ENCODE results near the gene C6orf136. TPM values are rescaled to one million over a fixed set of nuclear protein-coding genes. Genes with fewer than 3 reads are reported as not detected.
A peak's percentile ranks its signal among the peaks of the same experiment; 100 is the strongest.

C6orf136 gene
- total RNA-seq, 3 donors from 2014 or later (not counting 1 experiment from before 2014, with no cell fraction given) = 39.4 to 51.4 (median 50.9) TPM

DNA sequence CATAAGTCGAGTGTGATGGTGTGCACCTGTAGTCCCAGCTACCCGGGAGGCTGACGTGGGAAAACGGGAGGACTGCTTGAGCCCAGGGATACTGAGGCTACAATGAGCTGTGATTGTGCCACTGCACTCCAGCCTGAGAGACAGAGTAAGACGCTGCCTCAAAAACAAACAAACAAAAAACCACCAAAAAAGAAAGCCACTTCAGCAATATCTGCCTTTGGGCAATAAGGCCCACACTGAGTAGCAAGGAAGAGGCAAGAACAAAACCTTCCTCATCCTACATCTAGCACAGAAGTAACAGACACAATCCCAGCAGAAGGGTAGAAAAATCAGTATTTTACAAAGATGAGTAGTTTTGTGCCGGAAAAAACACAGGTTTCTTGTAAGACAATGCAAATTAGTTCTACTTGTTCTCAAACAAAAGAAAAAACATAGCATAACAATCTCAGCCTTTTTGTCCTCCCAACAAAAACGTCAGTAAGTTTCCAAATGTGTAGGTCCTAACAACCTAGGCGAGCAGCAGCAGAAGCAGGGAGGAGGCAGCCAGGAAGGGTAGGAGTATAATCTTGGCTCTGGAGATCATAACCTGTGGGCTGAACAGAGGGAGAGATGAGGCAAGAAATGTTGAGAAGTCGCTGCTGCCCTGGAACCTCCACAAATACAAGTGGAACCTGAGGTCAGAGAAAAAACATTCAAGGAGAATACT is 35.6 kb upstream of the C6orf136 start:
- intact Hi-C loops (cut with micrococcal nuclease) = loop anchor here (10.0 kb wide), 1 partner anchor 743 kb away; the partner anchor contains the start of gene HLA-B
- H3K36me3 Mint-ChIP-seq = peaks cover 29% of the 10 kb centered on the region
- H3K9me3 Mint-ChIP-seq = no peaks in the 10 kb centered on the region

DNA sequence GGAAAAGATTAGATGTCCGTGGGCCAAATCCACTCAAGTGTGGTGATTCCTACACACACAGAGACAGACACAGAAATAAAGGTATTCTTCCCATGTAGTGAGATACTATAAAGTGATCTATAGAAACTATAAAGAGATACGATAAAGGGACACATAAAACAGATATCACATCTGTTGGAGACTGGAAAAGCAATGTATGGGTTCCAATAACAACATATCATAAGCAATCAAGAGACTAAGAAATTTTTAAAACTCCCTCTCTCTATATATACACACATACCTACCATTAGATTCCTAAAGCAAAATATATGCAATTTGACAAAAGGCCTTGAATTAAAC is 35.1 kb upstream of the C6orf136 start:
- Histone ChIP-seq H3K27me3 (ENCODE audit: control insufficient read depth, insufficient read depth, low read length) (no peaks in the 10 kb centered on the region), H3K4me1 (ENCODE audit: control insufficient read depth, insufficient read depth, low read length) (peaks cover 12% of the 10 kb centered on the region), H3K27ac (ENCODE audit: low read length) (no peak overlapping the region), H3K9me3 (ENCODE audit: control insufficient read depth, insufficient read depth, low read length) (no peaks in the 10 kb centered on the region), H3K4me3 (ENCODE audit: low read length) (no peak overlapping the region), H3K36me3 (ENCODE audit: control insufficient read depth, insufficient read depth, low read length) (peaks cover 42% of the 10 kb centered on the region)
- Mint-ChIP-seq H3K27me3 (ENCODE audit: low read depth in 2 of 2) (no peaks in the 10 kb centered on the region), H3K9me3 (no peaks in the 10 kb centered on the region), H3K4me3 (peak overlapping the region; percentile 21), H3K27ac (peak overlapping the region; percentile 96 to 100), H3K36me3 (peaks cover 29% of the 10 kb centered on the region), H3K4me1 (peaks cover 57 to 75% of the 10 kb centered on the region in 2 donors)
- DNase-seq (no peak), ATAC-seq (no peak)
- TF ChIP-seq, protein P1, sequence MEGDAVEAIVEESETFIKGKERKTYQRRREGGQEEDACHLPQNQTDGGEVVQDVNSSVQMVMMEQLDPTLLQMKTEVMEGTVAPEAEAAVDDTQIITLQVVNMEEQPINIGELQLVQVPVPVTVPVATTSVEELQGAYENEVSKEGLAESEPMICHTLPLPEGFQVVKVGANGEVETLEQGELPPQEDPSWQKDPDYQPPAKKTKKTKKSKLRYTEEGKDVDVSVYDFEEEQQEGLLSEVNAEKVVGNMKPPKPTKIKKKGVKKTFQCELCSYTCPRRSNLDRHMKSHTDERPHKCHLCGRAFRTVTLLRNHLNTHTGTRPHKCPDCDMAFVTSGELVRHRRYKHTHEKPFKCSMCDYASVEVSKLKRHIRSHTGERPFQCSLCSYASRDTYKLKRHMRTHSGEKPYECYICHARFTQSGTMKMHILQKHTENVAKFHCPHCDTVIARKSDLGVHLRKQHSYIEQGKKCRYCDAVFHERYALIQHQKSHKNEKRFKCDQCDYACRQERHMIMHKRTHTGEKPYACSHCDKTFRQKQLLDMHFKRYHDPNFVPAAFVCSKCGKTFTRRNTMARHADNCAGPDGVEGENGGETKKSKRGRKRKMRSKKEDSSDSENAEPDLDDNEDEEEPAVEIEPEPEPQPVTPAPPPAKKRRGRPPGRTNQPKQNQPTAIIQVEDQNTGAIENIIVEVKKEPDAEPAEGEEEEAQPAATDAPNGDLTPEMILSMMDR (IDR thresholded peaks at IDR 0.05) = no peak
- WGBS (ENCODE audit: insufficient coverage) = no CpG with 5 or more reads among the region's 2 CpGs
- intact Hi-C loops (cut with micrococcal nuclease) = loop anchor here (10.0 kb wide), 1 partner anchor 743 kb away; the partner anchor contains the start of gene HLA-B

More for the DNA sequence above, 35.6 kb upstream of the C6orf136 start:
- Histone ChIP-seq H3K27ac (ENCODE audit: low read length) (no peak overlapping the region), H3K27me3 (ENCODE audit: control insufficient read depth, insufficient read depth, low read length) (no peaks in the 10 kb centered on the region), H3K4me1 (ENCODE audit: control insufficient read depth, insufficient read depth, low read length) (peaks cover 12% of the 10 kb centered on the region), H3K36me3 (ENCODE audit: control insufficient read depth, insufficient read depth, low read length) (peaks cover 42% of the 10 kb centered on the region), H3K9me3 (ENCODE audit: control insufficient read depth, insufficient read depth, low read length) (no peaks in the 10 kb centered on the region), H3K4me3 (ENCODE audit: low read length) (no peak overlapping the region)
- DNase-seq = peak in 1 of 2 donors; percentile 9
- TF ChIP-seq, protein P1 (IDR thresholded peaks at IDR 0.05) = no peak
- H3K27me3 Mint-ChIP-seq (ENCODE audit: low read depth in 2 of 2) = no peaks in the 10 kb centered on the region
- H3K4me1 Mint-ChIP-seq = peaks cover 61 to 74% of the 10 kb centered on the region in 2 donors
- 94% methylated on average over 8 of the region's 9 CpGs for WGBS (ENCODE audit: insufficient coverage)
- no peak overlapping the region for H3K4me3 Mint-ChIP-seq
- no peak for ATAC-seq
- H3K27ac Mint-ChIP-seq = peak overlapping the region; percentile 96 to 100

DNA sequence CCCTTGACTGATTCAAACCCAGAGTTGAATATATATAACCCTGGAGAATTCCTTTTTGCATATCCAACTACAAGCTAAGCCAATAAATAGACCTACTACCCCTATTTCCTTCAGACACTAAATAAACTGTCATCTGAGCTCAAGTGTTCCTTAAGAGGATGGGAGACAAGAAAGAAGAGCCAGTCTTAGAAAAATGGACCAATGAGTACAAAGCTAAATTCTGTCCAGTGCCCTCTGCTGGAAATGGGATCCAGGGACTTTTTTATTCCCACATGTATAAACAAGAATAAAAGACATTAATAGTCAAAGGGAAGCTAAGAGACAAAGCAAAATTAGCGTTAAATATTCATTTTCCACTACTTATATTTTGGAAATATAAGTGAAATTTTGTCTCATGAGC is 34.7 kb upstream of the C6orf136 start:
- H3K36me3 Mint-ChIP-seq = peaks cover 30% of the 10 kb centered on the region
- H3K4me1 Mint-ChIP-seq = peaks cover 61 to 79% of the 10 kb centered on the region in 2 donors
- Histone ChIP-seq H3K4me3 (ENCODE audit: low read length) (no peak overlapping the region), H3K9me3 (ENCODE audit: control insufficient read depth, insufficient read depth, low read length) (no peaks in the 10 kb centered on the region), H3K27ac (ENCODE audit: low read length) (no peak overlapping the region), H3K4me1 (ENCODE audit: control insufficient read depth, insufficient read depth, low read length) (peaks cover 12% of the 10 kb centered on the region), H3K36me3 (ENCODE audit: control insufficient read depth, insufficient read depth, low read length) (peaks cover 40% of the 10 kb centered on the region), H3K27me3 (ENCODE audit: control insufficient read depth, insufficient read depth, low read length) (no peaks in the 10 kb centered on the region)
- ATAC-seq = no peak
- TF ChIP-seq, protein P1 (IDR thresholded peaks at IDR 0.05) = no peak
- H3K27me3 Mint-ChIP-seq (ENCODE audit: low read depth in 2 of 2) = peaks cover 0 to 3% of the 10 kb centered on the region in 2 donors
- peak in 1 of 2 donors; percentile 24 for DNase-seq
- no peak overlapping the region for H3K4me3 Mint-ChIP-seq
- intact Hi-C loops (cut with micrococcal nuclease) = loop anchor here (10.0 kb wide), 1 partner anchor 743 kb away; the partner anchor contains the start of gene HLA-B
- whole genome bisulfite sequencing (ENCODE audit: insufficient coverage) = no CpG with 5 or more reads among the region's 1 CpG
- no peaks in the 10 kb centered on the region for H3K9me3 Mint-ChIP-seq
- peak overlapping the region; percentile 96 to 100 for H3K27ac Mint-ChIP-seq
